ENCODE results near the gene ALDOC. TPM values are rescaled to one million over a fixed set of nuclear protein-coding genes. Genes with fewer than 3 reads are reported as not detected.

The ALDOC gene
- total and polyA plus RNA-seq, 4 donors, result 15.4 to 30.4 (median 24.6) TPM

DNA sequence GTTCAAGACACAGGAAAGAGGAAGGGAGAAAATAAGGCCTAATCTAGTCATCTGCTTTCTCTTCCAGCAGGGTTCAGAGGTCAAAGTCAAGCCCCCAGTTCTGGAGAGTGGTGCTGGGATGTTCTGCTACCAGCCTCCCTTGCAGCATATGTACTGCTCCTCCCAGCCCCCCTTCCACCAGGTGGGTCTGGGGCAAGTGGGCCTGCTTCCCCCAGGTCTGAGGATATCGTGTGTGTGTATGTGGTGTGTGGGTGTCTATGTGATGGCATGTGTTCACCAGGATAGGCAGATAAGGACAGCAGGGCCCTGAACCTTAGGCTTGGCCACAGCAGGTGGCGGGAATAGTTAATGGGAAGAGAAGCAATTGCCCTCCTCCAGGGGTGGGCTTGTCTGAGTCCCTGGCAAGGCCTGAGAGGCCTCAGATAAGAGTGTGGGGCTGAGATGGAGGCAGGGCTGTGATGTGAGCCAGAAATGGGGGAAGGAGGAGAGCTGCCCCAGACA, 49.5 kb downstream of the ALDOC start:
- H3K4me3 ChIP-seq (ENCODE audit: low read length in 2 of 2), result no peak overlapping the region
- intact Hi-C loops (cut with DNase I), result no loop called here
- H3K36me3 ChIP-seq (ENCODE audit: control insufficient read depth in 1 of 2, insufficient read depth in 2 of 2, low read length in 1 of 2), result no peaks in the 10 kb centered on the region
- 96 to 100% methylated on average over 2 of the region's 2 CpGs for WGBS, 2 donors
- peaks cover 0 to 1% of the 10 kb centered on the region in 2 donors for H3K4me1 ChIP-seq (ENCODE audit: control insufficient read depth in 1 of 2, insufficient read depth in 2 of 2, low read length in 2 of 2)
- DNase-seq (no peak), ATAC-seq (ENCODE audit: low FRiP score) (no peak)
- no peaks in the 10 kb centered on the region for H3K9me3 ChIP-seq (ENCODE audit: control insufficient read depth, low read length)
- no peaks in the 10 kb centered on the region for H3K27me3 ChIP-seq (ENCODE audit: control insufficient read depth in 1 of 2, insufficient read depth in 2 of 2, low read length in 1 of 2)
- no peak overlapping the region for H3K27ac ChIP-seq (ENCODE audit: low read depth in 1 of 2, low read length in 2 of 2)

DNA sequence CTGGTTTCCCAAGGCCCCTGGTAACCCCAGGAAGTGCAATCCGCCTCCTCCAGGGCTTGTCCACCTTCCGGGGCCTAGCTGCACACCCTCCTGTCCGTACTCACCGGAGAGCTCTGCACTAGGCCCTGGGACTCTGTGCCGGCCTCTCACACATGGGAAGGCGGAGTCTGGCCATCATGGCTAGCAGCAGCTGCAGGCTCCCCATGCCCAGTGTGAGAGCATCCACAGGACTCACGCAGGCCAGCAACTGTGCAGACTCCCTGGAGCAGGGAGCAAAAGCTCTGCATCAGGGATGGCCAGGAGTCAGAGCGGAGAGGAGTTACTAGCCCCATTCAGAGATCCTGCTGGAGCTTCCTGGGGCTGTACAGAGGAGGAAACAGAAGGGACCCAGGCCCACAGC, 50.3 kb downstream of the ALDOC start:
- no peaks in the 10 kb centered on the region for H3K27me3 ChIP-seq (ENCODE audit: control insufficient read depth in 1 of 2, insufficient read depth in 2 of 2, low read length in 1 of 2)
- DNase-seq (no peak), ATAC-seq (ENCODE audit: low FRiP score) (no peak)
- peaks cover 0 to 1% of the 10 kb centered on the region in 2 donors for H3K4me1 ChIP-seq (ENCODE audit: control insufficient read depth in 1 of 2, insufficient read depth in 2 of 2, low read length in 2 of 2)
- H3K27ac ChIP-seq (ENCODE audit: low read depth in 1 of 2, low read length in 2 of 2), result no peak overlapping the region
- no peaks in the 10 kb centered on the region for H3K36me3 ChIP-seq (ENCODE audit: control insufficient read depth in 1 of 2, insufficient read depth in 2 of 2, low read length in 1 of 2)
- no peak overlapping the region for H3K4me3 ChIP-seq (ENCODE audit: low read length in 2 of 2)
- WGBS, 2 donors, result 82 to 88% methylated on average over 8 of the region's 8 CpGs
- no peaks in the 10 kb centered on the region for H3K9me3 ChIP-seq (ENCODE audit: control insufficient read depth, low read length)
- intact Hi-C loops (cut with DNase I), result no loop called here

DNA sequence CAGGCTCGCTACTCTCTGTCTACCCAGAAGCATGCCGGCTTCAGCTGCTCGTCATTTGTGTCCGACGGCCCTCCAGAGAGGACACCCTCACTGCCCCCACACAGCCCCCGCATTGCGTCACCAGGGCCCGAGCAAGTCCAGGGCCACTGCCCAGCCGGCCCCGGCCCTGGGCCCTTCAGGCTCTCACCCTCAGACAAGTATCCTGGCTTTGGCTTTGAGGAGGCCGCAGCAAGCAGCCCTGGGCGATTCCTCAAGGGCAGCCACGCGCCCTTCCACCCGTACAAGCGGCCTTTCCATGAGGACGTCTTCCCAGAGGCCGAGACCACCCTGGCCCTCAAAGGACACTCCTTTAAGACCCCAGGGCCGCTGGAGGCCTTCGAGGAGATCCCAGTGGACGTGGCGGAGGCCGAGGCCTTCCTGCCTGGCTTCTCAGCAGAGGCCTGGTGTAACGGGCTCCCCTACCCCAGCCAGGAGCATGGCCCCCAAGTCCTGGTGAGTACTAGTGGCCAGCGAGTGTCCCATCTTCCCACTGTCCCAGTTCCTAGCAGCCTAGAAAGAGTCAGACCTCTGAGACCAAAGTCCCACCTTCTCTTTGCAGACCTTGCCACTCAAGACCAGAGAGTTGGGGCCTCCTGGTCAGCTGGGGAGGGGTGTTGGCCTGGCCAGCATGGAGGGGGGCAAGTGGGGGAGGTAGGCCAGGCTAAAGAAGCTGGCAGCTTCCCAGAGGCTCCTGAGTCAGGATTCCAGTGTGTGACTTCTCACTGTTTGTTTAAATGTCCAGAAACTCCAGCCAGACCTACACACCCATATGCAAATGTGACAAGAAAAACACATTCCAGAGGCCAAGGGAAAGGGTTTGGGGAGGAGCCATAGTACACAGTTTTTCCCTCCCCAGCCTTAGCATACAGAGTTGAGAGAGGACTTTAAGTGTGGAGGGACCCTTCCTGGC, 51.9 kb downstream of the ALDOC start:
- intact Hi-C loops (cut with DNase I), result no loop called here
- no peaks in the 10 kb centered on the region for H3K36me3 ChIP-seq (ENCODE audit: control insufficient read depth in 1 of 2, insufficient read depth in 2 of 2, low read length in 1 of 2)
- ATAC-seq (ENCODE audit: low FRiP score) (no peak), DNase-seq (no peak)
- H3K27me3 ChIP-seq (ENCODE audit: control insufficient read depth in 1 of 2, insufficient read depth in 2 of 2, low read length in 1 of 2), result no peaks in the 10 kb centered on the region
- 91 to 93% methylated on average over 25 of the region's 25 CpGs for WGBS, 2 donors
- H3K27ac ChIP-seq (ENCODE audit: low read depth in 1 of 2, low read length in 2 of 2), result peak overlapping the region in 1 of 2 donors; percentile 16
- H3K4me3 ChIP-seq (ENCODE audit: low read length in 2 of 2), result no peak overlapping the region
- peaks cover 0 to 1% of the 10 kb centered on the region in 2 donors for H3K4me1 ChIP-seq (ENCODE audit: control insufficient read depth in 1 of 2, insufficient read depth in 2 of 2, low read length in 2 of 2)
- no peaks in the 10 kb centered on the region for H3K9me3 ChIP-seq (ENCODE audit: control insufficient read depth, low read length)

DNA sequence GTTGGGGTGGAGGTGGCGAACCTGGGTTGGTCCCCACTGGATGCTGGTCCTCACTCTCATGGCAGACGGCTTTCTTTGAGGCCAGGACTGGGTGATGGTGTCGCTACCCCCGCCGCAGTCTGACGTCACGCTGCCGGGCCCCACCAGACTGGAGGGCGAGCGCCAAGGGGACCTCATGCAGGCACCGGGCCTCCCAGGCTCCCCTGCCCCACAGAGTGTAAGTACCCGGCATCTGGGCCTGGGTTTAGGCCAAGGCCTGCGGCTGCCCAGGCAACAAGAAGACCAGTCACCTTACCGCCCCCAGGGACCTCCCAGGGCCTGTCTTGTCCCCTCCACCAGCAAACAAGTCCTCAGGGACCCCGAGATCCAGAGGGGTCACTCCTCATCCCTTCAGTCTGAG, 52.8 kb downstream of the ALDOC start:
- 87 to 93% methylated on average over 15 of the region's 15 CpGs for WGBS, 2 donors
- intact Hi-C loops (cut with DNase I), result no loop called here

DNA sequence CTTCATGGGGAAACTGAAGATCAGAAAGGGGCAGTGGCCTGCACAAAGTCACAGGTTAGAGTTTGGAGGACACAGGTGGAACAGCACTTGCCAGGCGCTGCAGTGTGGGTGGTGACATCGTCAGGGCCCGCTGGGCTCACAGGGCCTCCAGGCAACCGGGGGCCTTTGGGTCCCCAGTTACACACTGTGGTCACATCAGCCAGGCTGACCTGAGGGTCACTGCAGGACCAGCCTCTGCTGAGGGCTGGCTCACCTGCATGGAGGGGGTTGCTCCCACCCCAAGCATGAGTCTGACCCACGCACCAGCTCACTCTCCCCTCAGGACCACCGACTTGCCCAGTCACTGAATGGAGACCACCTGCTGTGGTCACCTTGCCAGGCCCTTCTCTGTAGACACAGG, 53.5 kb downstream of the ALDOC start:
- Histone ChIP-seq H3K4me1 (ENCODE audit: control insufficient read depth in 1 of 2, insufficient read depth in 2 of 2, low read length in 2 of 2) (peaks cover 0 to 1% of the 10 kb centered on the region in 2 donors), H3K9me3 (ENCODE audit: control insufficient read depth, low read length) (no peaks in the 10 kb centered on the region), H3K27me3 (ENCODE audit: control insufficient read depth in 1 of 2, insufficient read depth in 2 of 2, low read length in 1 of 2) (no peaks in the 10 kb centered on the region), H3K27ac (ENCODE audit: low read depth in 1 of 2, low read length in 2 of 2) (no peak overlapping the region), H3K36me3 (ENCODE audit: control insufficient read depth in 1 of 2, insufficient read depth in 2 of 2, low read length in 1 of 2) (no peaks in the 10 kb centered on the region), H3K4me3 (ENCODE audit: low read length in 2 of 2) (no peak overlapping the region)
- intact Hi-C loops (cut with DNase I), result no loop called here
- DNase-seq (no peak), ATAC-seq (ENCODE audit: low FRiP score) (no peak)
- 89 to 97% methylated on average over 5 to 6 of the region's 6 CpGs for WGBS, 2 donors

More for the DNA sequence above, 52.8 kb downstream of the ALDOC start:
- H3K27me3 ChIP-seq (ENCODE audit: control insufficient read depth in 1 of 2, insufficient read depth in 2 of 2, low read length in 1 of 2), result no peaks in the 10 kb centered on the region
- ATAC-seq (ENCODE audit: low FRiP score) (no peak), DNase-seq (peak in 1 of 2 donors; percentile 69)
- H3K27ac ChIP-seq (ENCODE audit: low read depth in 1 of 2, low read length in 2 of 2), result no peak overlapping the region
- H3K4me3 ChIP-seq (ENCODE audit: low read length in 2 of 2), result no peak overlapping the region
- no peaks in the 10 kb centered on the region for H3K9me3 ChIP-seq (ENCODE audit: control insufficient read depth, low read length)
- H3K4me1 ChIP-seq (ENCODE audit: control insufficient read depth in 1 of 2, insufficient read depth in 2 of 2, low read length in 2 of 2), result peaks cover 0 to 1% of the 10 kb centered on the region in 2 donors
- H3K36me3 ChIP-seq (ENCODE audit: control insufficient read depth in 1 of 2, insufficient read depth in 2 of 2, low read length in 1 of 2), result no peaks in the 10 kb centered on the region

Other genes starting within 250 kb of the ALDOC start
- gene IFT20, start 241.4 kb downstream of the ALDOC start, total RNA-seq, result 10 to 100 TPM; 34.5 to 37.2 TPM
- gene IFT20, start 241.4 kb downstream of the ALDOC start, polyA plus RNA-seq, result 10 to 100 TPM; 70.7 to 74.3 TPM
- gene TNFAIP1, start 241.1 kb downstream of the ALDOC start, total RNA-seq, result 10 to 100 TPM; 51.1 to 68.9 TPM
- gene TNFAIP1, start 241.1 kb downstream of the ALDOC start, polyA plus RNA-seq, result 10 to 100 TPM; 11.7 to 16.2 TPM
- gene POLDIP2, start 219.4 kb downstream of the ALDOC start, total RNA-seq, result 10 to 100 TPM; 40.1 to 42.5 TPM
- gene POLDIP2, start 219.4 kb downstream of the ALDOC start, polyA plus RNA-seq, result 10 to 100 TPM; 36.6 to 41.4 TPM
- gene SEBOX, start 211.7 kb downstream of the ALDOC start, total RNA-seq, result not detected
- not detected for gene SEBOX, start 211.7 kb downstream of the ALDOC start, polyA plus RNA-seq
- gene VTN, start 206.6 kb downstream of the ALDOC start, total RNA-seq, result 1 to 10 TPM; 1.5 to 2.6 TPM
- gene VTN, start 206.6 kb downstream of the ALDOC start, polyA plus RNA-seq, result 1 to 10 TPM in 1 of 2 donors, under 1 TPM in 1; 0.63 to 4.3 TPM
- 10 to 100 TPM; 14.5 to 20.3 TPM for gene SARM1, start 205.2 kb downstream of the ALDOC start, total RNA-seq
- gene SARM1, start 205.2 kb downstream of the ALDOC start, polyA plus RNA-seq, result 10 to 100 TPM in 1 of 2 donors, 1 to 10 TPM in 1; 4.9 to 10.3 TPM
- gene SLC46A1, start 170.7 kb downstream of the ALDOC start, total RNA-seq, result 10 to 100 TPM in 1 of 2 donors, 1 to 10 TPM in 1; 6.4 to 16.7 TPM
- 10 to 100 TPM in 1 of 2 donors, 1 to 10 TPM in 1; 4.4 to 10.5 TPM for gene SLC46A1, start 170.7 kb downstream of the ALDOC start, polyA plus RNA-seq
- gene SLC13A2, start 103.3 kb downstream of the ALDOC start, total RNA-seq, result not detected
- gene SLC13A2, start 103.3 kb downstream of the ALDOC start, polyA plus RNA-seq, result 10 to 100 TPM in 1 of 2 donors, not detected in 1; 23.8 TPM
- gene FOXN1, start 70.5 kb downstream of the ALDOC start, total RNA-seq, result not detected
- gene FOXN1, start 70.5 kb downstream of the ALDOC start, polyA plus RNA-seq, result not detected
- 10 to 100 TPM; 17.4 to 25.7 TPM for gene UNC119, start 24.3 kb downstream of the ALDOC start, total RNA-seq
- 10 to 100 TPM; 18.7 to 36.6 TPM for gene UNC119, start 24.3 kb downstream of the ALDOC start, polyA plus RNA-seq
- 10 to 100 TPM; 33.5 to 38.7 TPM for gene PIGS, start 5.4 kb downstream of the ALDOC start, total RNA-seq
- gene PIGS, start 5.4 kb downstream of the ALDOC start, polyA plus RNA-seq, result 10 to 100 TPM; 21.8 to 37.7 TPM
- 1 to 10 TPM; 2.2 to 3.6 TPM for gene SPAG5, start 22.1 kb upstream of the ALDOC start, total RNA-seq
- gene SPAG5, start 22.1 kb upstream of the ALDOC start, polyA plus RNA-seq, result 1 to 10 TPM; 1.6 to 4.3 TPM
- 10 to 100 TPM in 1 of 2 donors, 1 to 10 TPM in 1; 6.3 to 15.7 TPM for gene RSKR, start 37.3 kb upstream of the ALDOC start, total RNA-seq
- 1 to 10 TPM in 1 of 2 donors, under 1 TPM in 1; 0.13 to 3.0 TPM for gene RSKR, start 37.3 kb upstream of the ALDOC start, polyA plus RNA-seq
- gene BLTP2, start 68.3 kb upstream of the ALDOC start, total RNA-seq, result 100 to 1,000 TPM; 100 to 135 TPM
- 10 to 100 TPM; 27.7 to 27.8 TPM for gene BLTP2, start 68.3 kb upstream of the ALDOC start, polyA plus RNA-seq
- gene SDF2, start 85.0 kb upstream of the ALDOC start, total RNA-seq, result 10 to 100 TPM; 34.8 to 40.8 TPM
- 10 to 100 TPM; 36.7 to 51.5 TPM for gene SDF2, start 85.0 kb upstream of the ALDOC start, polyA plus RNA-seq
- gene SUPT6H, start 85.3 kb upstream of the ALDOC start, total RNA-seq, result 10 to 100 TPM; 73.1 to 81.2 TPM
- 10 to 100 TPM; 22.5 to 41.0 TPM for gene SUPT6H, start 85.3 kb upstream of the ALDOC start, polyA plus RNA-seq
- 1 to 10 TPM in 1 of 2 donors, under 1 TPM in 1; 0.78 to 6.6 TPM for gene PROCA1, start 135.0 kb upstream of the ALDOC start, total RNA-seq
- gene PROCA1, start 135.0 kb upstream of the ALDOC start, polyA plus RNA-seq, result 1 to 10 TPM; 5.1 to 5.3 TPM
- gene RAB34, start 141.0 kb upstream of the ALDOC start, total RNA-seq, result 100 to 1,000 TPM; 107 to 115 TPM
- gene RAB34, start 141.0 kb upstream of the ALDOC start, polyA plus RNA-seq, result 100 to 1,000 TPM; 133 to 303 TPM
- 1,000 to 10,000 TPM; 1,133 to 1,177 TPM for gene RPL23A, start 143.1 kb upstream of the ALDOC start, total RNA-seq
- gene RPL23A, start 143.1 kb upstream of the ALDOC start, polyA plus RNA-seq, result 1,000 to 10,000 TPM; 1,641 to 1,888 TPM
- gene TLCD1, start 149.3 kb upstream of the ALDOC start, total RNA-seq, result 1 to 10 TPM in 1 of 2 donors, under 1 TPM in 1; 0.90 to 2.5 TPM
- 1 to 10 TPM in 1 of 2 donors, not detected in 1; 1.5 TPM for gene TLCD1, start 149.3 kb upstream of the ALDOC start, polyA plus RNA-seq
- 1 to 10 TPM; 1.6 to 4.5 TPM for gene NEK8, start 151.9 kb upstream of the ALDOC start, total RNA-seq
- 1 to 10 TPM; 2.0 to 5.3 TPM for gene NEK8, start 151.9 kb upstream of the ALDOC start, polyA plus RNA-seq
- 10 to 100 TPM; 18.8 to 24.6 TPM for gene TRAF4, start 167.1 kb upstream of the ALDOC start, total RNA-seq
- gene TRAF4, start 167.1 kb upstream of the ALDOC start, polyA plus RNA-seq, result 10 to 100 TPM; 10.7 to 19.3 TPM

Data from aorta (tissue), 5 donors.